ENCODE data around the gene ZNF398. TPM values are rescaled to one million over a fixed set of nuclear protein-coding genes. Genes with fewer than 3 reads are reported as not detected.

Gene ZNF398
- total RNA-seq, 1 experiment from 2014 or later, result 62.1 TPM

DNA sequence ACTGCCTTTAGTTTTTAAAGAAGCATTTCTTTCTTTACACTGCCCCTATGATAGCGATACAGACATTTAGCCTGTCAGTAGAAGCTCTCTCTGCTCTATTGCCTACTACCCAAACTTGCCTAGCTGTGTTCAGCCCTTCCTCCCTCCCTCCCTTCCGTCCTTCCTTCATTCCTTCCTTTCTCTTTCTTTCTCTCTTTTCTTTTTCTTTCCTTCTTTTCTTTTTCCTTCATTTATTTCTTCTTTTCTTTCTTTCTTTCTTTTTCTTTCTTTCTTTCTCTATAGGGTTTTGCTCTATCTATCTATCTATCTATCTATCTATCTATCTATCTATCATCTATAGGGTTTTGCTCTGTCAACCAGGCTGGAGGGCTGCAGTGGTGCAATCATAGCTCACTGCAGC lies 85.1 kb downstream of the ZNF398 start:
- Histone ChIP-seq H4K91ac (ENCODE audit: insufficient read length, low read depth, low read length) (no peak overlapping the region), H3K9me3 (ENCODE audit: control insufficient read depth, low read depth, low read length) (no peaks in the 10 kb centered on the region), H2AK5ac (ENCODE audit: insufficient read length, low read length) (no peak overlapping the region), H3K4me1 (ENCODE audit: insufficient read depth, low read length) (no peaks in the 10 kb centered on the region), H2AFZ (ENCODE audit: low read length) (no peak overlapping the region), H4K8ac (replicated peaks; ENCODE audit: insufficient read length, low read depth, low read length) (no peak overlapping the region), H3K23me2 (ENCODE audit: insufficient read length, low read depth, low read length, poor library complexity, severe bottlenecking) (no peaks in the 10 kb centered on the region), H3K4ac (ENCODE audit: low read depth, low read length) (no peak overlapping the region), H2BK15ac (ENCODE audit: low read depth, low read length) (no peak overlapping the region), H3K79me1 (ENCODE audit: insufficient read depth, low read depth, low read length, poor library complexity, severe bottlenecking) (no peaks in the 10 kb centered on the region), H2BK12ac (ENCODE audit: insufficient read length, low read depth, low read length) (no peak overlapping the region), H3K14ac (ENCODE audit: insufficient read depth, low read length) (no peak overlapping the region), H3K4me2 (ENCODE audit: insufficient read depth, insufficient read length, low read length) (no peak overlapping the region), H2BK20ac (ENCODE audit: low read depth, low read length, poor library complexity, severe bottlenecking) (no peak overlapping the region), H3K23ac (ENCODE audit: insufficient read length, low read depth, low read length) (no peak overlapping the region), H3K9ac (ENCODE audit: extremely low read depth, insufficient read length, low read length) (no peak overlapping the region), H4K5ac (ENCODE audit: insufficient read length, low read depth, low read length) (no peak overlapping the region), H3T11ph (ENCODE audit: low read length) (no peak overlapping the region), H3K79me2 (ENCODE audit: insufficient read depth, low read length) (no peaks in the 10 kb centered on the region), H3K18ac (ENCODE audit: insufficient read length, low read depth, low read length) (no peak overlapping the region), H2BK5ac (ENCODE audit: insufficient read length, low read length) (no peak overlapping the region), H3K27ac (ENCODE audit: insufficient read length, low read depth, low read length) (no peak overlapping the region), H3K27me3 (ENCODE audit: insufficient read depth, low read length) (no peaks in the 10 kb centered on the region), H3K56ac (ENCODE audit: insufficient read length, low read depth, low read length) (no peak overlapping the region), H2BK120ac (ENCODE audit: low read depth, low read length, poor library complexity, severe bottlenecking) (no peak overlapping the region), H4K20me1 (ENCODE audit: control insufficient read depth, insufficient read depth, insufficient read length) (no peaks in the 10 kb centered on the region)
- DNase-seq, result no peak
- Mint-ChIP-seq H3K4me3 (no peak overlapping the region), H3K27me3 (ENCODE audit: low read depth) (peaks cover 30% of the 10 kb centered on the region), H3K36me3 (ENCODE audit: insufficient read depth in 1 of 3, low read depth in 3 of 3) (no peaks in the 10 kb centered on the region), H3K27ac (no peak overlapping the region; a peak in 1 of 7 replicates), H3K9me3 (no peaks in the 10 kb centered on the region), H3K4me1 (no peaks in the 10 kb centered on the region)
- TF ChIP-seq, protein P1, sequence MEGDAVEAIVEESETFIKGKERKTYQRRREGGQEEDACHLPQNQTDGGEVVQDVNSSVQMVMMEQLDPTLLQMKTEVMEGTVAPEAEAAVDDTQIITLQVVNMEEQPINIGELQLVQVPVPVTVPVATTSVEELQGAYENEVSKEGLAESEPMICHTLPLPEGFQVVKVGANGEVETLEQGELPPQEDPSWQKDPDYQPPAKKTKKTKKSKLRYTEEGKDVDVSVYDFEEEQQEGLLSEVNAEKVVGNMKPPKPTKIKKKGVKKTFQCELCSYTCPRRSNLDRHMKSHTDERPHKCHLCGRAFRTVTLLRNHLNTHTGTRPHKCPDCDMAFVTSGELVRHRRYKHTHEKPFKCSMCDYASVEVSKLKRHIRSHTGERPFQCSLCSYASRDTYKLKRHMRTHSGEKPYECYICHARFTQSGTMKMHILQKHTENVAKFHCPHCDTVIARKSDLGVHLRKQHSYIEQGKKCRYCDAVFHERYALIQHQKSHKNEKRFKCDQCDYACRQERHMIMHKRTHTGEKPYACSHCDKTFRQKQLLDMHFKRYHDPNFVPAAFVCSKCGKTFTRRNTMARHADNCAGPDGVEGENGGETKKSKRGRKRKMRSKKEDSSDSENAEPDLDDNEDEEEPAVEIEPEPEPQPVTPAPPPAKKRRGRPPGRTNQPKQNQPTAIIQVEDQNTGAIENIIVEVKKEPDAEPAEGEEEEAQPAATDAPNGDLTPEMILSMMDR (conservative IDR thresholded peaks at IDR 0.05), result no peak
- WGBS (ENCODE audit: extremely low coverage, insufficient read length, low lambda C conversion rate), result 100% methylated on average over 1 of the region's 2 CpGs

Other genes with a start within 250 kb of the ZNF398 start
- gene PDIA4, start 118.9 kb upstream of the ZNF398 start, total RNA-seq (2021), result 217 and 230 TPM in 2 replicates
- 24.1 and 25.1 TPM in 2 replicates for gene ZNF786, start 56.7 kb upstream of the ZNF398 start, total RNA-seq (2021)
- gene ZNF425, start 21.1 kb upstream of the ZNF398 start, total RNA-seq (2021), result 5.3 and 5.4 TPM in 2 replicates
- 39.0 and 39.9 TPM in 2 replicates for gene ZNF282, start 48.1 kb downstream of the ZNF398 start, total RNA-seq (2021)
- gene ZNF212, start 92.2 kb downstream of the ZNF398 start, total RNA-seq (2021), result 21.1 and 22.9 TPM in 2 replicates
- gene ZNF783, start 114.7 kb downstream of the ZNF398 start, total RNA-seq (2021), result 13.5 and 13.6 TPM in 2 replicates

All from H9 (cell line).